Subcutaneous adipose tissue (tissue), 4 donors: ENCODE measurements around the gene FMN1. TPM values are rescaled to one million over a fixed set of nuclear protein-coding genes. Genes with fewer than 3 reads are reported as not detected.

Experiments
- total RNA-seq, 4 donors: library from RNA; depleted of rRNA; stranded (reverse); fragments of >200 nt; gene quantifications; one replicate each; pipeline ENCODE4 v1.1.0, GENCODE V29; 2016
- TF ChIP-seq, protein P1 (sequence below): fragments of 450-650 bp; IDR thresholded peaks from one replicate; pipeline ENCODE4 v1.5.1; 2016; ENCODE audit warnings: low read depth, mild to moderate bottlenecking, control low read depth, antibody characterized with exemption, moderate library complexity

FMN1 gene
- total RNA-seq, 4 donors from 2014 or later = 15.6 to 76.7 (median 53.9) TPM

DNA sequence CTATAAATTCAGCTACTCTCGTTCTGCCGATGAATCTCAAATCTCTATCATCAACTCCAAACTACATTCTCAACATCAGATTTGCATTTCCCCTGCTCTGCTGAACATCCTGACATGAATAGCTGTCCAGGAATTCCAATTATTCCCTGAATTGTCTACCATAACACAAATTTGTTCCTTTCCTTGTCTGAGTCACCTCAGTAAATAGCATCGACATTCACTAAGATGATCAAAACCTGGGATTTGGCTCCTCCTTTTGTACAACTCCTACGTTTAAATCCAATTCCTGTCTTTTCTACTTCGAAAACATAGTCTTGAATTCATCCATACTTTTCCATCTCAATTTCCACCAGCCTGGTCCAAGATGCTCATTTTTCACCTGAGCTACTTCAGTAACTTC, 369.7 kb downstream of the FMN1 start:
- TF ChIP-seq, protein P1, sequence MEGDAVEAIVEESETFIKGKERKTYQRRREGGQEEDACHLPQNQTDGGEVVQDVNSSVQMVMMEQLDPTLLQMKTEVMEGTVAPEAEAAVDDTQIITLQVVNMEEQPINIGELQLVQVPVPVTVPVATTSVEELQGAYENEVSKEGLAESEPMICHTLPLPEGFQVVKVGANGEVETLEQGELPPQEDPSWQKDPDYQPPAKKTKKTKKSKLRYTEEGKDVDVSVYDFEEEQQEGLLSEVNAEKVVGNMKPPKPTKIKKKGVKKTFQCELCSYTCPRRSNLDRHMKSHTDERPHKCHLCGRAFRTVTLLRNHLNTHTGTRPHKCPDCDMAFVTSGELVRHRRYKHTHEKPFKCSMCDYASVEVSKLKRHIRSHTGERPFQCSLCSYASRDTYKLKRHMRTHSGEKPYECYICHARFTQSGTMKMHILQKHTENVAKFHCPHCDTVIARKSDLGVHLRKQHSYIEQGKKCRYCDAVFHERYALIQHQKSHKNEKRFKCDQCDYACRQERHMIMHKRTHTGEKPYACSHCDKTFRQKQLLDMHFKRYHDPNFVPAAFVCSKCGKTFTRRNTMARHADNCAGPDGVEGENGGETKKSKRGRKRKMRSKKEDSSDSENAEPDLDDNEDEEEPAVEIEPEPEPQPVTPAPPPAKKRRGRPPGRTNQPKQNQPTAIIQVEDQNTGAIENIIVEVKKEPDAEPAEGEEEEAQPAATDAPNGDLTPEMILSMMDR = no peak

DNA sequence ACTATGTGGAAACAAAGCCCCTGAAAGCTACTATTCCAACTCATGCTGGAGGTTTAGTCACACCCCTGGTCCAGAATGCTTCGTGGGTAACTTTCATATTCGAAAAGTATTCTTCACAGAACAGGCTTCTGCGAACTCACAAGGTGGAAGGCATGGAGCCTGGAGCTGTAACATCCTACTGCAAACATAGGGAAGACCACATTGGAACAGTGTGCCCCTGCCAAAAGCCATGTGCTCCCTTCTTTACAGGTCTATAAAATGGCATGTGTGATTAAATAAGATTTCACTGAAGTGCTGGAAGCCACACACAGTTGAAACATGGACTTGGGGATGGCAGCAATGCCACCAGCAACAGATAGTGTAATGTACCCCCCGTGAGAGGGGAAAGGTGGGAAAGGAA, 370.8 kb downstream of the FMN1 start:
- TF ChIP-seq, protein P1 = no peak

DNA sequence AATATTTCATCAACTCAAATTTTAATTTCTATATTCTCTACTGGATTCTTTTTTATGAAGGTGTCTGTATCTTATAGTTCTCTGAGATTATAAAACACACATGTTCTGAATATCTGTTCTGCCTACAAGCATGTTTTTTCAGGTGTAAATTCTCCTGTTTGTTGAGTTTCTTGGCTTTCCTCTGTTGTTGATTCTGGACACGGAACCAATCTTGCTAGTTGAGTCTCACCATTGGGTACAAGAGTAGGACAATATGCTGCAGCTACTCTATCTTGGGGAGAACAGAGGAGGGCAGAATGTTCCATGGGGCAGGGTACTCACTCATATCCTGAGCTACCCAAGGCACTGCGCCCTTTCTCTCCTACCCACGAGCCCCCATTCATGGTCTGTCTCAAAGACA, 371.8 kb downstream of the FMN1 start:
- TF ChIP-seq, protein P1 = no peak

DNA sequence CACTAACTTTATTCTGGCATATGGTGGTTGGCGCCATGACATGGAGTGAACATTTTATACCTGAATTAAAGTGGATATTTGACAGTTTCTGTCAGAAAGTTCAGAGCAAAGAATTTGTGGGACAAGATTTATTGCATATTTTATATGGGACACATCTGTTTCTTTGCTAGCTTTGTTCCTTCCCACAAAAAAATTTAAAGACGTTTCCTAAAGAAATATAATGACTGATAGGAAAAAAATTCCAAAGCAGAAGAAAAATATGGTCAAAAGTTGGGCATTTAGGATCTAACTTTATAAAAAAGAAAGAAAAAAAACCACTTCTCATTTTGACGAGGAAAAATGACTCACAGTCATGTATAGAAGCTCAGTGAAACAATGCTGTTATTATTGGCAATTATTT, 375.1 kb downstream of the FMN1 start:
- TF ChIP-seq, protein P1 = no peak

DNA sequence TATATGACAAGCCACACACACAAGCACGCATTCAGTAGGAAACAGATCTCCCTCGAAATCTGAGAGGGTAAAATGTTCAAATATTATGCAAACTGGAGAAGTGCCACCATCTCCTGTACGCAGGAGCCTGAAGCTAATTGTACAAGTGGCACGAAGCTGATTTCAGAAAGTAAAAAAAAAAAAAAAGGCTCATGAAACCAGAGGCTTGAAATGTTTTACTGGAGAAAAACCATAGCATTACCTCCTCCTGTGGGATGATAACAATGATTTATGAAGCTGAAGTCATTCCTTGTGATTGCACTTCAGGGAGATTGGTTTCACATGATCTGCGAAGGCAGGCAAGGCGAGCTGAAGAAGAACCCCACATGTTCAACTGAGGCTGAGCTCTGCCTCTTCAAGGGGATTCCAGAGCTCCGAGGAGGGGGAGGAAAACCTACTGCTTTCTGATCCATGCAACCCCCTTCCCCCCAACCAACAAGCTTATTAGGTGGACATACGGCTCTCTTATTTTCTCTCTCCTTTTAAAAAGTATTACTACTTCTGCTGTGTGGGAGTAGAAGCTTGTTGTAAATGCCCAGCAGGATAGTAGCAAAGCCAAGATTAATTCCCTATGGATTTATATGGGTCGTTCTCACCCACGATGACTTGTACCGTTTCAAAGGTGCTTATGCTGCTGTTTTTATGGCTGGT, 375.6 kb downstream of the FMN1 start:
- TF ChIP-seq, protein P1 = no peak

DNA sequence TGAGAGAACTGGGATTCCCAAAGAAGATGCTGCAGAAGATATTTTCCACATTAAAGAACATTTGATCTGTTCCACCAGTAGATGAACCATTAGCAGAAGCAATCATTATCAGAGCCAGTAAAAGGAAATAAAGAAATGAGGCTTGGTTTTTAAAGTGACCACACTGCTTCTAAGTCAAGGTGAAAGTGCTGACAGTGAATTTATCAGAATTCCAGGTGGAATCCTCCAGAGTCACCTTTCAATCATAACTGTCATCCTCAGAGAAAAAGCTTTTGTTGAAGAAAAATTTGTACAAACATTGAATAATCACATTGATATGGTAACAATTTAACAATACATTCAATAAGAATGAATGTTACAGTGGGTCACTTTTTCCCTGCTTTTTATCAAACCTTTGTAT, 376.9 kb downstream of the FMN1 start:
- TF ChIP-seq, protein P1 = no peak

DNA sequence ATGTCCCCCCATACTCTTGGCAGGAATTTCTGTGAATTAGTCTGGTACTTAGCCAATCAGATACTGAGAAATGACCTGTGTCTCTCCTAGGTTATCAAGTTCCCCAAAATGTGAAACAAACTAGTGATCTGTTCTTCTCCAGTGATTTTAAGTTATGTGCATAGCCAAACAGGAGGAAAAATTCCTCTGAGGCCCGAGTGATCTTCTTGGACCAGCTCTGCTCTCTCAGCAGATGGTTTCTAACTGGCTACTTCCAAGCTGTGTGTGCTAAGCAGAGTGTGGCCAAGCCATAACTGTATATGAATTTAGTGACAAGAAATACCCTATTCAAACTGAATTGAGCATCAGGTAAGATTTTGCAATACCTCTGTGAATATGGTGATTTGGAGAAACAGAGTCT, 387.2 kb downstream of the FMN1 start:
- TF ChIP-seq, protein P1 = no peak
